NCI-H187 (cell line): Measurements from ENCODE around the gene IQGAP2.
"Not testable (repeated sequence)": the region's sequence is repeated elsewhere in the genome, so short reads cannot be mapped to it uniquely, and the experiment has no call there.

Experiments
- DNase-seq, 2 experiments: peaks; one replicate each; lab custom pipeline; 2025; lab: John Stamatoyannopoulos, UW

IQGAP2 gene

DNA sequence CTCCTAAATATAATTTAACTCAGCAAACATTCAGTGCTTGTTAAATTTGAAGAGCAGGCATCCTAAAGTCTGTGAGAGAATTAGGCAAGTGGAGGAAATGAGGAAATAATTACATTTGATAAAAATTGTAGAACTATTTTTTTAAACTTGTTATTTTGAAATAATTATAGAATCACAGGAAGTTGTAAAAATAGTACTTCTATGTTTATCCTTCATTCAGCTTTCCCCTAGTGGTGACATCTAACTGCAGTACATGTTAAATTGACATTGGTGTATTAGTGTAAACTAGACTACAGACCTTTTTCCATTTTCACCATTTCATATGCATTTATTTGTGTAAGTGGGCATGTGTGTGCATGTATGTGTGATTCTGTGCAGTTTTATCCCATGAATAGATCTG, 168.5 kb downstream of the IQGAP2 start:
- no peak for DNase-seq

DNA sequence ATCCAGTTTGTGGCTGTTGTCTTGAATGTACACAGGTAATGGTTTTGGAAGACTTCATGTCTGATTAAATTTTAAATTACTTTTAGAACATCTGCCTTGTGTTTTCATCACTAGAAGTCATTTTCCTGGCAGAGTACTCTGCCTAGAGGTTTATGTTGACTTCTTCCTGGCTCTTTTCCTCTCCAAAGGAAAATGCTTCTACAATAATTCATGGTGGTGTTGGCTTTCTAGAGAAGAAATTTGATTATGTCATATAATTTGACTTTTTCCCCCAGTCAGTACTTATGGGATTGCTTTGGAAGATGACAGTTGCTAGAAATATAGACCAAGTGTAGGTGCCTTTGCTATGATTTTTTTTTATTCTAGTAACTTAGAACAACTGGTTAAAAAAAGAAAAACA, 173.4 kb downstream of the IQGAP2 start:
- no peak for DNase-seq

GRCh38 chr5:76576996-76577395, 173.9 kb downstream of the IQGAP2 start:
- DNase-seq = no peak

GRCh38 chr5:76579166-76579937, 176.3 kb downstream of the IQGAP2 start:
- no peak for DNase-seq

GRCh38 chr5:76580981-76581380, 177.9 kb downstream of the IQGAP2 start:
- DNase-seq = no peak

- no peak for DNase-seq
Observed at GRCh38 chr5:76582230-76583162, 179.4 kb downstream of the IQGAP2 start.

- DNase-seq = no peak
Observed at GRCh38 chr5:76583163-76584047, 180.3 kb downstream of the IQGAP2 start.

DNA sequence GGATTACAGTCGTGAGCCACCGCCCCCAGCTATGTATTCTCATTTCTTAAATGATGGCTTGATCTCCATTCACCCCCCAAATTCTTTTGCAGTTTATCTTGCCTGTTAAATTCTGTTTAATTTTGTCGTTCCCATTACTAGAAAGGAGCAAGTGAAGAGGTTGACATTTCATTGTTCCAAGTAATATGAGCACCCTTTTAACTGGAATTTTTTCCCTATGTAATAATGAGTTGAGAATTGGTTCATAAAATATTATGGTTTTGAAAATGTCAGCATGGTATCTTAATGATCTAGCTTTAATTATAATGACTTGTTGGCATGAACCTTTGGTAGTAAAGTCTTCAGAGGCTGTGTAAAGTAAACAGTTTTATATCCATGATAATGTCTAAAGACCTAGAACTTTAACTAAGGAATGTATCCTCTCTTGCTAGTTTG, 182.7 kb downstream of the IQGAP2 start:
- no peak for DNase-seq

GRCh38 chr5:76586531-76586930, 183.4 kb downstream of the IQGAP2 start:
- no peak for DNase-seq

- no peak for DNase-seq
Observed at GRCh38 chr5:76590027-76590426, 186.9 kb downstream of the IQGAP2 start.

- DNase-seq = no peak
Observed at GRCh38 chr5:76591366-76591765, 188.3 kb downstream of the IQGAP2 start.

DNA sequence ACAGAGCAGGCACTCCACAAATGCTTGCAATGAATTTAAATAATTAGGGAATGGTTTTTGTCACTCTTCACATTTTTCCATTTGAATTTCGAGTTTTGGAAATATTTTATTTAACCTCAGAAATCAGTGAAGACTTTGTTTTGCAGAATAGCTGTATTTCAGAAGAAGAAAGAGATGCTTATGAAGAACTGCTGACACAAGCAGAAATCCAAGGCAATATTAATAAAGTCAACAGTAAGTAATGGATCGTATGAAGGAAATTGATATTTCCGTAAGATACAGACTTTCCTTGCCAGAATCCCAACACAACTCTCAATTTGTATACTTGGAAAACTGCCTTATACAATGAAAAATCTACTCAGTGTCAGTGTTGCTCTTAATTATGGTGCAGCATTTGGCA, 189.6 kb downstream of the IQGAP2 start:
- no peak for DNase-seq

DNA sequence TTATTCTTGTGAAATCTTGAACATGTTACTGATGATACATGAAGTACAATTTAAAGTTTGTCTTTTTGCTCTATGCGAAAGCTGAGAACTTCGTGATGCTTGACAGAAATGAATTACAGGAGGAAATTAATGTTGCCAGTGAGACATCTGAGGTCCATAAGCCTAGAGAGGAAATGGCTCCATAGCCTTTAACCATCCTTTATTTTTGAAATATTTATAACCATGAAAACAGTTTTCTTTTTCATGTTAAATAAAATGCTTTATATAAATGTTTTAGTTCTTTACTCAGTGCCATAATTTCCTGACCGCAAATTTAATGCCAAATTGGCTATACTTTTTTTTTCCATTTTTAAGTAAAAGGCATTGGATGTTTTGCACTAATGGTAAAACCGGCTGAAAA, 191.0 kb downstream of the IQGAP2 start:
- DNase-seq = no peak

DNA sequence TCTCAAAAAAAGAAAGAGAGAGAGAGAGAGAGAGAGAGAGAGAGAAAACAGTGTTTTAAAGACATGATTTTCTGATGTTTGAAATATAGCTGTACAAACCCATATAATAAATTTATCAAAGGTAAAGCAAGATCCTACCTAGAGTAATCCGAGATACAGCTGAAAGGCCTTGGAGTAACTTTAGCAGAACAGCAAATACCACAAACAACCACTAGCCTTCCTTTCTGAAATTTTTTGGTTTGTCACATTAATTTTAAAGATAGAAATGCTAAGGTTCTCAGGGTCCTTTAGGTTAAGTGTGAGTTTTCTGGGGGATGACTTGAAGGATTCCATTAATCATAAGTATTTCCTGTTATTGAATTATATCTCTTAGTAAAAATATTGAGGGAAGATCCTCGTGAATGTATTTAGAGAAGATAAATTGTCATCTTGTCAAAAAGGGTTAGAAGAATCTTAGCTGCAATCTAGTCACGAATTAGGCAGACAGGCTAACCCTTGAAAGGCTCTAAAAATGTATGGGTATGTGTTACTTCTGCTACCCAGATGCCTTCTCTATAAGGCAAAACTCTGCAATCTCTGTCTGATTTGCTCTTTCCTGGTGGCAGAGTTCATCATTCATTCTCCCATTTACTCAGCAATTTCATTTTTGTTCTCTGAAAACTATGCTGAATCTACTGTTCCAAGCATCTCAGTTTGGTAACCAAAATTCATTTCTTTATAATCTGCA, 192.8 kb downstream of the IQGAP2 start:
- DNase-seq = no peak

DNA sequence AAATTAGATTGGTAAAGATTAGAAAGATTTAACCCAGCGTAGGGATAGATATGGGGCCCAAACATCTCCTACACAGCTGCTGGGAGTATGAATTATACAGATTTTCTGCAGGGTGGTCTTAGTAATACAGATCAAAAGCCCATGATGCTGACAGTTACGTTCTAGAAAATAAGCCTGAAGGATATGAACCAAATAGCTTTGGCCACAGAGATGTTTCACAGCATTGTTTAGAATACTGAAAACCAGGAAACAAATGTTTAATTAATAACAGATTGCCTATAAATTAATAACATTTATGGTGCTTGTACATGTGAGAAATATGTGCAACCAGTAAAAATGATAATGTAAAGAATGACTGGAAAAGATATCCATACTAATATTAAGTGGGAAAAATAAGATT, 195.4 kb downstream of the IQGAP2 start:
- no peak for DNase-seq

- DNase-seq = no peak
Observed at GRCh38 chr5:76600716-76601115, 197.6 kb downstream of the IQGAP2 start.

DNA sequence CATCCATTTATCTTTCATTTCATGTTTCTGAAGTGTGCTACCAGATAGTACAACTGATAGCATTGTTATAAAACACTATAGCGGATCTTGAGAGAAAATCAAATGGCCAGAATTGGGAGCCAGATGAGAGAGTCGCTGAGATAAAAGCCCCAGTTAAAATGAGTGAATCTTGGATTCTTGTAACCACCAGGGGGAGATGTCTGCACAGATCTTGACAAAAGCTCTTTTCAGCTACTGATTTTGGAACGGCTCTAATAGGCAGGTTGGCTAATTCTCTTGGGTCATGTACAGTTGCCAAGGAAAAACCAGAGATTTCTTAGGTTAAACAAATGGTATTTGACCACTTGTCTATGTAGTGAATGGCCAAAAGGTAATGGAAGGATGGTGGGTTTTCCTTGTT, 198.4 kb downstream of the IQGAP2 start:
- DNase-seq = peak in 1 of 2 experiments; percentile 25

DNA sequence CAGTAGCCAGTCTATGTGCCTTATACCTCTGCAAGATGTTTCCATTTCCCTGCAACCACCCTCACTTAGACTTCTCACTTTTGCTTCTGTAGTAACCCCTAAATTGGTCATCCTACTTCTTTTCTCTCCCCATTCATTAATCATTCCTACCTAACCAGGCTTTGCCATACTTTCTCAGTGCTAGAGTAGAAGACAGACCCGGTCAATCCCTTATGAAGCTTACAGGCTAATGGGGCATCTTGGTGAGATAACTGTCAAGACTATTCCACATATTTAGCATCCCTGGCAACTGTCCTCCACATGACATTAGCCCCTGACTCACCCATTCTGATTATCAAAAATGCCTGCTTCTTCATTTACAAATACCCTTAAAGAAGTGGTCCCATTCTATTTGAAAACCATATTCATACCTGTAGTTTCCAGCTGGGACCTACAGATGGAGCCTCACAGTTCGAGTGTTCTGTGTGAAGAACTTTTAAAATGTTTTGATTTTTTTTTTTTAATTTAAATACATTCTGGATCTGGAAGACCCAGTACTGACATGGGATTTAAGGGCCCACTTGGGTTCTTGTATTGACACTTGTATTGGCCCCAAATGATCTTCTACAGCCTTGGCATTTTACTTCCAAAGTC, 199.1 kb downstream of the IQGAP2 start:
- no peak for DNase-seq

DNA sequence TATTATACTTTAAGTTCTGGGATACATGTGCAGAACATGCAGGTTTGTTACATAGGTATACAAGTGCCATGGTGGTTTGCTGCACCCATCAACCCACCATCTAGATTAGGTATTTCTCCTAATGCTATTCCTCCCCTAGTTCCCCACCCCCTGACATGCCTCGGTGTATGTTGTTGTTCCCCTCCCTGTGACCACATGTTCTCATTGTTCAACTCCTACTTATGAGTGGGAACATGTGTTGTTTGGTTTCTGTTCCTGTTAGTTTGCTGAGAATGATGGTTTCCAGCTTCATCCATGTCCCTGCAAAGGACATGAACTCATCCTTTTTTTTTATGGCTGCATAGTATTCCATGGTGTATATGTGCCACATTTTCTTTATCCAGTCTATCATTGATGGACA, 200.9 kb downstream of the IQGAP2 start:
- not testable (repeated sequence) for DNase-seq

- no peak for DNase-seq
Observed at GRCh38 chr5:76604838-76605237, 201.8 kb downstream of the IQGAP2 start.

DNA sequence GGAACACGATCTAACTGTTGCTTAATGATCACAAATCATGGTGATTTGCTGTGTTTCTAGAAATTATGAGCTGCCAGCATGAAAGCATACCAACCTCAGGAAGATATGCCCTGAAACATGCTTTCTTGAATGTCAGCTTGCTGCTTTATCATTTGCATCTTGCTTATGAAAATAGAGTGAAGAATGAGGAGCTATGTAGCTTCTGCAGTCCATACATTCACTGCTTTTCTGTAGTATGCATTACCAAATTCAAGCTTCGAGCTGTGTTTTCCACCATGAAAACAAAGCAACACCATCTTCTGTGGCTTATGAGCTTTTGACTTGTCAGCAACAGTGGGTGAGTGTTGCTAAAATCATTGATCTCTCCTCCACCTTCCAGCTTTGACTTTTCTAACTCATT, 203.6 kb downstream of the IQGAP2 start:
- DNase-seq = no peak
